Dermis microvascular lymphatic vessel endothelial cell (primary cell): ENCODE measurements around the gene CYB5D1. TPM values are rescaled to one million over a fixed set of nuclear protein-coding genes. Genes with fewer than 3 reads are reported as not detected.

ENCODE experiments used
- DNase-seq, 2 donors: peaks; one replicate each; pipeline versions ENCODE4 v3.0.0 to v3.0.0-alpha.2; 2010; ENCODE audit warnings: low read depth in 2 of 2
- total RNA-seq: library from RNA; depleted of rRNA; stranded (reverse); fragments of >200 nt; gene quantifications from 2 replicates; pipeline ENCODE4 v1.2.1, GENCODE V29; 2014

CYB5D1 gene
- total RNA-seq, 1 donor from 2014 or later: 6.0 TPM

DNA sequence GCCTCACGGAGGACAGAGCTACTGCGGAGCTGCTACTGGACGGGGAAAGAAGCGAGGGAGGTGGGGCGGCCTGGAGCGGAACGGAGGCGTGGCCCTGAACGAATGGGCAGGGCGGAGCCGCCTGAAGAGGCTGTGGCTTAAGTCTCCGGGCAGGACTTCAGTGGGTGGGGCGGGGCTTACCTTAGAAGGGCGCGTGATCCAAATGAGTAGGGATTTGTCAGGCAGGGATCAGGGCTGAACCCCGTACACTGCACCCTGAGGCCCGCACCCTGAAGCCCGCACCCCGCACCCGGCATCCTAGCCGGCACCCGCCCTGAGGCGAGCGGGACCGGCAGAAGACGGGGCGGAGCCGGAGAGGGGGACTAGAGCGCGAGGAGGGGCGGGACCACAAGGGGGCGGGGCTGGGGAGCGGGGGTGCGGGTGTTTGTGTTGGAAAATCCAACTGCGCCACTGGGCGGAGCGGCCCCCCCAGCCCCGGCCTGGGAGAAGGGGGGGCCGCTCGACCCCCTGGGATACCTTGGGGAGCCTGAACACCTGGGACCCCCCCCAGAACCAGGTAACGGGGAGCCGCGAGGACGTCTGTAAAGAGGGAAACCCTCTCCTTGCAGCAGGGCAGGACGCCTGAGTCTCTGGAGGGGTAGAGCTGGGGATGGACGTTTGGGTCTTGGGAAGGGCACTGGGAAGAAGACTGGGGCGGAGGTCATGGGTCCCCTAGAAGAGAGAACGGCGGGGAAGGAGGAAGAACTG, 23.8 kb upstream of the CYB5D1 start, which contains the start of gene KDM6B:
Gene KDM6B, plus strand, starts transcription at position 423 of the 747 bp plus-strand sequence. CDS start 11,338 bp downstream, outside the sequence.
- DNase-seq: peak; percentile 75 to 92

DNA sequence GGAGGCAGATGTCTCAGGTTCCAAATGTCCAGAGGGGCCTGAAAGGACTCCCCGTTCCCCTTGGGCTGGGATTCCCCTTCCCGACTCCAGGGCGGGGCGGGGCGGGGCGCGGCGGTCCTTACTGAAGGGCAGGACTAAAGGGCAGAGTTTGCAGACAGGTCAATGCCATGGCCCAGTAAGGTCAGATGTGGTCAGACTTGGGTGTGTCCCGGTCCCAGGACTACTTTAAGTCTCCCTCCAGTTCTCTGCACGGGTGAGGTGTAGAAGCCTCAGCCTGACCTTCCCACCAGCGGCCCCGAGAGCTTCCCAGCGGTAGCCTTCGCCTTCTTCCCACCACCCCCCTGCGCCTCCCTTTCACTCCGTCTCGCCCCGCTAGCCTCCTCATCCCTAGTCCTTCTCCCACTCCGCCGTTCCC, 23.3 kb upstream of the CYB5D1 start:
- peak in 1 of 2 donors; percentile 40 for DNase-seq

DNA sequence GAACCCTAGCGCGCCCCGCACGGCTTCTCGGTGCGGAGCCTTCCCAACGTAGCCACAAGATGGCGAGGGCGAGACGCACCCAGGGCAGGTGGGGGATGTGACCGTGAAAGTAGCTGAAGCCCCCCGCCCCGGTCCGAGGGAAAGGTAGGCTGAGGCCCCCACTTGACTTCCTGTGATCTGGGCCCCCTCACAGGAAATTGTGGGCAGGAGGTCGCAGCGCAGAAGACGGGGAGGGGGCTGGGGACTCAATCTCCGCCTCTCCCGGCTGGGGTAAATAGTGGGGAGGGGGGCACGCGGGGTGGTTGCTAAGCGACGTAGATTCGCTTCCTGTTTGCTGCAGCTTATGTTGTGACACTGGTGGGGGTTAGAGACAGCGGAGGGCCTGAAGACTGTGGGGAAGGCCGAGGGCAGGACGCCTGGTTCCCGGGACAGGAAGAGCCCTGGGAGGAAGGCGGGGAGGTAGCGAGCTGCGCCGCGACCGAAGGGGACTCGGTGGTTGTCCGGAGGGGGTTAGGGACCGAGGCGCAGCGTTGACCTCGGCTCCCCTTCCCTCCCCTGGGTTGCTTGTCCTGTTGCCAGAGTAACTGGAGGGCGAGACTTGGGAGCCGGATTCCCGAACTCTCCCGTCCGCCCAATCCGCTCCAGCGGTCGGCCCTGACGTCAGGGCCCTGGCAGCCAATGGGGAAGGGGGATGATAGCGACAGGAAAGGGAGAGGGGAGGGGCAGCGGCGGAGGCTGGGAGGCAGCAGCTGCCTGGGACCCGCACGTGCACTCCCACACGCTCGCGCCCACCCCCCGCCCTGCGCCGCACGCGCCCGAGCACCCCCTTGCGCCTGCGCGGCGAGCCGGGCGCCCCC, 22.6 kb upstream of the CYB5D1 start:
- peak; percentile 97 to 99 for DNase-seq

DNA sequence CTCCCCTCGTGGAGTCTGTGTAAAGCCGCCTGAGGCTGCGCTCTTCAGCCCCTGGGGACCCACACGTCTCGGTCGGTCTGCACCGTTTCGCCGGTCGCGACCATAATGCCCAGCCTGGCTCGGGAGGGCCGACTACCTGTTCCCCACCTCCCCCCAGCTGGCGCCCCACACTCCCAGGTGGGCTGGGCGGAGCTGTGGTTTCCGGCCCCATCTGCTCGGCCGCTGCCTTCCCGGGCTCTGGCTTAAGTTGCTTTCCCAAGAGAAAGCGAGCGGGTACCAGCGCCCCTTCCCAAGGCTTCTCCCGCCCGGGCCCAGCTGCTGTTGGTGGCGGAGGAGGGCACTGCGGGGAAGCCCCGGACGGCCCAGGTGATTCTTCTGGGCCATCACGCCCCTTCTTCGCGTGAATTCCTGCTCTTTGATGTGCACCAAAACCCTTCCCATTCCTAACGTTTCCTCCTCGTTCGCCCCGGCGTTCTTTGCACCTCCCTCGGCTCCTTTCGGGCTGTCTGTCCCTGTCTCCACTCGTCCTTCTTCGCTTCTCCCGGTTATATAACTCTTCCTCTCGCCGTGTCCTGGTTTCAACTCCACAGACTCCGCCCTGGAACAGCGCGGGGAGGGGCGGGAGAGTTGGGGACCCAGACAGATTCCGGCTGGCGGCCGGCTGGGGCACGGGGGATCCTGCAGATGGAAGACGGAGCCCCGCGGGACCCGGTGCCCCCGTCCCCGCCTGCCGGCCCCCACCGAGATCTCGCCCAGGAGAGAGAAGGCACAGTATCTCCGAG, 21.8 kb upstream of the CYB5D1 start:
- peak in 1 of 2 donors; percentile 43 for DNase-seq

DNA sequence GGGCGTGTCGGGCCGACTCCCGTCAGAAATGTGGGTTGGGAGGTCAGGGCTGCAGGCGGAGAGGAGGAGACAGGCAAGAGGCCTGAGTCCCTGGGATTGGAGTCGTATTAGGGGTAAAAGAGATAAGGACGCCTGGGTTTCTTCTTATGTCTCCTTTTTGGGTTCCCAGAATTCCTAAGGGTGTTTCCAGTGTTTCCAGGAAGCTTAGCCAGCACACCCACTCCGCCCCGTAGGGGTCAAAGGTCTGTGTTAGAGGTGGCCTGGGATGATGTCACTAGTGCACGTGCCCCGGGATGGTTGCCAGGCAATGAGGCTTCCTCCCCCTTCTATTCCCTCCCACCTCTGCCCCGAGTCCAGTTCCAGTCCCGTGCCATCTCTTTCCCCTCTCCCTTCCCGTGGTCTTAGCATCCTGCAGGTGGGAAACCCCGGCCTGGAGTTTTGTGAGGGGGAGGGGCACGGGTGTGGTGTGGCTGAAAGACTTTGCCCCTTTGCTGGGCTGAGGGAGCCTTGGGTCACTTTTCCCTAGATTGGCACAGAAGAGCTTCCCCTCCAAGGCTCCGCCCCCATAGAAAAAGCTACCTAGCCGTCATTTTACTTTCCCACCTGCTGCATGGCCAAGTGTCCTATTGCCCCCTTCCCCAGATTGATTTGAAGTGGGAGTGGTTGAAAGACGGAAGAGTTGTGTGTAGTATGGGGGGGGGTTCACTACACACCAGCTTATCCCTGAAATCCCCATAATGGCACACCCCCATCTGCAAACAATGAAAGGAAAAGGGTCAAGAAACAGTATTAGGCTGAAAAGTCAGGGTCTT, 21.0 kb upstream of the CYB5D1 start:
- peak; percentile 89 to 97 for DNase-seq

DNA sequence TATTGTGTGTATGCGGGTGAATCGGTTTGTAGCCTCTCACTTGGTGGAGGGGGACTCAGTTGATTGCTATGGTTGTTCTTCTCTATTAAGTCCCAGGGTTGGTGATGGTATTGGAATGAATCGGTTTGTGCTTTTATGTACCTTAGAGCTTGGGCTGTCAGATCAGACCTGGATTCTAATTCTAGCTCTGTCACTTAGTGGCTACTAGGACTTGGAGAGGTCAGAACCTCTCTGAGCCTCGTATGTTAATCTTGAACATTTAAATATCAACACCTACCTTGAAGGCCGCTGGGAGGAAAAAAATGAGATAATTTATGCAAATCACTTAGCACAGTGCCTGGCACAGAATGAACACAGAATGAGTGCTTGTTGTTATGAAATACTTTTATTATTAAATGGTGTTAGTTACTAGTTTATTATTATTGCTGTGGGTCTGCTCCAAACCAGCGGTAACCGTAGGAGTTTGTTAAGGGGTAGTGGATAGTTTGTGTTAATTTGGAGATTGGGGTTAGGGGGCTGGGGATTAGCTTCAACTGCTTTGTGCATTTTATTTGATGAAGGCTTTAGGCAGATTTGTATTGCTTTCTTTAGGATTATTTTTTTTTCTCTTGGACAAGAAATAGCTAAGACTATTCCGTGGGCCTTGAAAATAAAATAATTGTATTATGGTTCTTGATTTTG, 20.3 kb upstream of the CYB5D1 start:
- DNase-seq: no peak

DNA sequence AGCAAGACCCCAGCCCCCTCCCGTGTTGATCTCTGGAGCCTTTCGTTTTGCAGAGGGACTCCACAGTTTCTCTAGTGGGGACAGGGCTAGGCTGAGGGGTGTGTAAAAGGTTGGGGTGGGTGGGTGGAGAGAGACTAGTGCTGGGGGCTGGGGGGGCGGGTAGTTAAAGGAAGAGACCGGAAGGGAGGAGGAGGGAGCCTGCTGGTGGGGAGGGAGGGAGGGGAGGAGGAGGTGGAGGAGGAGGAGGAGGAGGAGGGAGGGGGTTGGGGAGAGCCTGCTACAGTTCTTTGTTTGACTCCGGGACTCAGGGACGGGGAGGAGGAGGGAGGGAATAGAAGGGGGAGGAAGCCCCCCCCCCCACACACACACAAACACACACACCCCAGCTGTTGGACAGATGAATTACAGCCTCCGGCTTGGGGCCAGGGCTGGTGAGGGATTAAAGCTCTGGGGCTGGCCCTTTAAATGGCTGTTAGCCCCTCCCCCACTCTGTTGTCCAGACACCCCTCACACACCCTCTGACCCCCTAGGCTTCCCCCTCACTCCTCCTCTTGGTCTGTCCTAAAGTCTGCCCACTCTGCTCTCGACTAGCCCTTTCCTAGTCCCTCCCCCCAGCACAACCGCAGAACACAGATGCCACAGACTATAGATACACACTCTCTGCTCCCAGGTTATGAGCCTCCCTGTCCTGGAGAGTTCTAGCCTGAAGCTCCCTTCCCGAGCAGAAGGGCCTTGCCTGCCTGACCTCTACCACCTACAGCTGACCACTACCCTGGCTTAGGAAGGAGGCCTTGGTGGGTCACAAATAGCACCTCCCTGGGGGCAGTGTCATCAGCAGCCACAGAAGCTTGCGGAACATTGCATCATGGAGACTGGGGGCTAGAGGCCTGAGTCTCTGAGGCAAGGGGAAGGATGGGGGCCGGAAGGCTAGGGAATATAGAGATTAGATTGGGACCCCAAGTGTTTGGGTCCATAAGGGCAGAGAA, 19.4 kb upstream of the CYB5D1 start:
- DNase-seq: peak in 1 of 2 donors; percentile 16

DNA sequence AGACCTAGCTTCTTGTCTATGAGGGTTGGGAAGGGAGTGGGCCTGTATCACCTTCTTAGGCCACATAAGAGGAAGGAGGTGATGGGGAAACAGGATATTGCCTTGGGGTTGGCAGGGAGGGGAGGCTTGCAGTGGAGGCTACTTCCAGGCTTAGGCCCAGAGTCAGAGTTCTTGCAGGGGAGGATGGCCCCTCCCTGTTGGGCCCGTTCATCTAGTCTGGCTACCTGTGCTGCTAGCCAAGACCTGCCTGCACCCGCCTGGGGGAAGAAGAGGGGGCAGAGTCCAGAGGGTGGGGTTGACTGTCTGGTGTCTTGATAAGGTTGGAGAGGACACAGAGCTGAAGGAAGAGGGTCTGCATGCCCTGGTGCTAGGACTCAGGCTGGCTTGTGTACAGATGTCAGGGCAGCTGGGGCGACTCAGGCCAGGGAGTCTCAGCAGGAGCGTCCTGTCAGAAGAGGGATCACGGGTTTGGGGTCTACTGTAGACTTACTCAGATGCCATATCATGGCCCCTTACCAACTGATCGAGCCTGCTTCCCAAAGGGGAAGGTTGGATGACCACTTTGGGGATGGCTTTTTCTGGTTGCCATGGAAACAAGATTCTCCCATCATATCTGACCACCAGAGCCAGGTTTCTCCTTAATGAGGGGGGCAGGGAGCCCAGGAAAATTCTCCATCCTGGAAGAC, 18.5 kb upstream of the CYB5D1 start:
- no peak for DNase-seq

DNA sequence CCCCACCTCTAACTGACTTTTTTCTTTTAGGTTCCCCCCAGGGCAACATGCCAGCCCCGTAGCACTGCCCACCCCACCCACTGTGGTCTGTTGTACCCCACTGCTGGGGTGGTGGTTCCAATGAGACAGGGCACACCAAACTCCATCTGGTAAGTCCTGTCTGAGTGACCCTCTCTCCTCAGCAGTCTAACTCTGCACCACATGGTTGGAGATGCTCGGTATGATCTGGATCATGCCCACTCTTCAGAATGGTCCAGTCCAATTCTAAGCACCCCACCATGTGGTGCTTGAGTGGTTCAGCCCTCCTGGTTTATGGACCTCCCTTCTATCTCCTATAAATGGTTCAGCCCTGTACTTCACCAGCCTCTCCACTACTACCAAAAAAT, 17.9 kb upstream of the CYB5D1 start:
- DNase-seq: no peak

DNA sequence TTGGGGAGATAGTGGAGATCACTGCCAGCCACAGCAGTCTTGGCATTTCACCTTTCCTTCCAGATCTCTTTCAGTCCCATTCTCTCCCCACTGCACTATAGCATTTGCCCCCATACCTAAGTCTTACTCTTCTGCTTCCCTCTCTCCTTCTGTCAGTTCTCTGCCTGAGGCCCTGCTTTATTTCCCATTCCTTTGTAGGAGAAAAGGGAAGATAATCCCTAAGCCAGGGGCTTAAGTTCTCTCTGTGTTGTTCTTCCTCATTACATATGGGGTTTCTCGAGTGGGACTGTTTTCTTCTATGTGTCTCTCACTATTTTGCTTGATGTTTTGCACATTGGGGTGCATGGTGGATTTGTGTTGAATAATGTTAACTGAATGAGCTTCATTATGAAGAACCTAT, 17.4 kb upstream of the CYB5D1 start:
- no peak for DNase-seq

DNA sequence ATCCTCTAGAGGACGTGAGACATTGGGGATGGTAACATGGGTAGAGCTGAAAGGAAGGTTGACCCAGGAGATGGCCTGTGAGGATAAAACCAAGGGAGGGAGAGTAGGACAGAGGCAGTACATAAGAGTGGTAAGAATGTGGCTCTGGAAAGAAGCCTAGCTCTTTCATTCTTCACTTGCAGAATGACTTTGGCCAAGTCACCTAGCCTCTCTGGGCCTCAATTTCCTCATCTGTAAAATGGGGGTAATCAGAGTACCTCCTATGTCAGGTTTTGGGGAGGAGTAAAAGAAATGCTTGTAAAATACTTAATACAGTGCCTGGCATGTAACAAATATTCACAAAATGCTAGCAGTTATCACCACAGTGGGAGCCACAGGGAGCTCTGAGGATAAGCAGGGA, 16.9 kb upstream of the CYB5D1 start:
- DNase-seq: no peak

DNA sequence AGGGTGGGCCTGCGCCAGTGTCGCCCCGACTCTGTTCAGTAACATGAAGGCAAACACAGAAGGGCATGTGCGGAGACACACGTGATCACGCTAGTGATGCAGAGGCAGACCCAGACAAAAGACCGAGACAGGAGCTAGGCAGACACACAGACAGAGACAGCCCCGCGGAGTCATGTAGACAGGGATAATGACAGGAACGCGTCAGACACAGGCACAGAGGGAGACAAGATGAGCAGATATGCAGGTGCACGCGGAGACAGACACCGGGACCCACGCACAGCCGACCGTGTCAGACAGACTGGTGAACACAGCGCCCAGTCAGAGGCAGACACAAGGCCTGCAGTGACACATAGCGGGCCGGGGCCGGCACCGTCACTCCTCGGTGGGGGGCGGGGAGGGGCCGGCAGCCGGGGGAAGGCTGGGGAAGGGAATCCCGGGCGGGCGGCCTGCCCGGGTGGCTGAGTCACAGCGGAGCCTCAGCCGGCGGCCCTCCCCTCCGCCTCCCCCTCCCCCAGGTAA, 16.3 kb upstream of the CYB5D1 start:
- peak; percentile 78 to 96 for DNase-seq

DNA sequence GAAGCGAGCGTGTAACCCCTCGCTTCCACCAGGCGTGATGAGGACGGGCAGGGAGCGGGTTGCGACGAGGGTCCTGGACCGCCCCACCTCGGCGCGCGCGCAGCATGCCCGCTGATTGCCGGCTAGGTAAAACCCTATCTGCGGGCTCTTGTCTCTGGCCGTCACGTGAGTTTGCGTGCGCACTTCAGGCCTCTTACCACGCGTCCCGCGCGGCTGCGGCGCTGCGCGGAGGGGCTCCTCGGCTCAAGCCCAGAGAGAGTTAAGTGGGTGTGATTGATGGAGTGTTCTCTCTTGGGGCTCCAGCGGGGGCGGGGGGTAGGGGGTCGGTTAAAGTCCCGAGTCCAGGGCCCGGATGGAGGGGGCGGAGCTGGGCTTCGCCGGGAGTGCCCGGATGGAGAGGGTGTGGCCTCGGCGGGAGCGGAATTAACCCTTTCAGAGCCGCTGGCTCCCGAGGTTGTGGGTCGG, 15.9 kb upstream of the CYB5D1 start:
- peak; percentile 77 to 86 for DNase-seq

DNA sequence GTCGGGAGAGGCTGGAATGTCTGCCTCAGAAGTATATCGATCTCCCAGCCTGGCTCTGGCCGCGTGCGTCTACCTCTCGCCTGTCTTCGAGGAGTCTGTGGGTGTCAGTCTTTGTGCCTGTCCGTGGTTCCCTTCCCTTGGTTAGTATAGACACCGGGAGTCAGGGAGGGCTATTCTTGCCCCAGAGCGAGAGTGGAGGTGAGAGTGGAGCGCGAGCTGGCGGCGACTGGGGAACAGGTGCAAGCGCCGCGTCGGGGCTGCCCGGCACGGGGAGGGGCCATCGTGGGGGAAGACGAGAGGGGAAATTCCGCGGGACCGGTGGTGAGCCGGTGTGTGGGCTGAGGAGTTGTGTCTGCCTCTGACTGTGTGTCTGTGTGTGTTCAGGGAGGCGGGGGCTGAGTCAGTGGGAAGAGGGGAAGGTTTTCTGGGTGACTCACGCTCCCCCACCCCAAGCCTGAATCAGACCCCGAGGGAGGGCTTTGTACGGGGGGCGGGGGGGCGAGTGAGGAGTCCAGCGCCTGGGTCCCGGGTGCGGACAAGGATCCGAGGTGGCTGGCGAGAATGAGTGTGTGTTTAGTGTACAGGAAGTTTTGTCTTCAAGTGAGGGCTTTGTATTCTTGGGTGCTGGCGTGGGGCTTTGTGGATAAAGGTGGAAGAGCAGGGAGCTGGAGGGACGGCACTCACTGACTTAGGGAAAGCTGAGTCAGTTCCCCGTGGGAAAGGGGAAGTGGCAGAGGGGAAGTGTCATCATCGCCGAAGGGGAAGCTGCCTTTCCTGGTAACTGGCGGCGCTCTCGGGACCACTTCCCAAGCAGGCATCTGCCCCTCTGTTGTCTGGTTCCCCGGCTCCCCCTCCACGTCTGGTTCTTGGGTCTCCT, 15.2 kb upstream of the CYB5D1 start:
- DNase-seq: peak; percentile 95 to 98

DNA sequence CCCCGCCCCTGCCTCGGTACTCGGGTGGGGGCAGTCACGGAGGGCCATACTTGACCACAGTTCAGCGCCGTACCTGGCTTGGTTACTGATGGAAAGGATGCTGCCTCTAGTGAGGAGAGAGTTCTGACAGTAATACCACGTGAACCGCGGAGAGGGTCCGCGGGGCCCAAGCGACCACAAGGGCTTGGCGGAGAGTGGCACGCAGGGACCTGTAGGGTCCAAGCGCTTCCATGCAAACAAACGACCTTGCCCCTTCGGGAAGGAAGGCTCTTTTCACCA, 14.6 kb upstream of the CYB5D1 start:
- no peak for DNase-seq

DNA sequence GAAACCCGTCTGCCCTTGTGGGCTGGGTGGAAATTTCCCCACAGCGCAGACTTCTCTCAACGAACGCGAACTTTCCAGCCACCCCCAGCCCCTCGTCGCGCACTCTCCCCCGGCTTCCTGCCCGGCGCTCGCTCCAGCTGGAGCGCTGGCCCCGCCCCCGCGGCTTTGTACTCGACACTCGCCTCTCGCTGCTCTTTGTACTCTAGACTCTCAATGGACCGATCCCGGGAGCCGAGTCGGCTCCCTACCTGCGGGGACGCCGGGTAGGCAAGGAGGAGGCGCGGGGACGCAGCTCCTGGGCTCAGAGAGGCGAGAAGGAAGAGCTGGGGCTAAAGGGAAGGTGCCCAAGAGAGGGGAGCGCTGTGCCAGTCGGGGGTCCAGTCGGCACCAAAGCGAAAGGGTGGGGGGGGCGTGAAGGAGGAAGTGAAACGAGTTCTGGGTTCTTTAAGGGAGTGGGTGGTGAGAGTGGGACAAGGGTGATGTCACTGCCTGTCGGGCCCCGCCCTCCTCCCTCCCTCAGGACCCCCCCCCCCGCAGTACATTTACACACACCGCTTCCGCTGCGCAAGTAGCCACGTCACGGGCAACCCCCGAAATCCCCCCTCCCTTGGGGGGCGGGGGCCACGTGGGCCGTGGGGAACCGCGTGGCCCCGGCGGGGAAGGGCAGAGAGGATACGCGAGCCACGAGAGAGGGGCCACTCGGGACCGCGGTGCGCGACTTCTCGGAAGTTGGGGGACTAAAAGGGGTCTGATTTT, 14.1 kb upstream of the CYB5D1 start:
- peak; percentile 82 to 94 for DNase-seq
